ENCODE measurements around the gene FCN3.

Gene FCN3

GRCh38 chr1:27380224-27380623 lies 5.6 kb upstream of the FCN3 start:
- no peak for DNase-seq (ENCODE audit: low spot score)

DNA sequence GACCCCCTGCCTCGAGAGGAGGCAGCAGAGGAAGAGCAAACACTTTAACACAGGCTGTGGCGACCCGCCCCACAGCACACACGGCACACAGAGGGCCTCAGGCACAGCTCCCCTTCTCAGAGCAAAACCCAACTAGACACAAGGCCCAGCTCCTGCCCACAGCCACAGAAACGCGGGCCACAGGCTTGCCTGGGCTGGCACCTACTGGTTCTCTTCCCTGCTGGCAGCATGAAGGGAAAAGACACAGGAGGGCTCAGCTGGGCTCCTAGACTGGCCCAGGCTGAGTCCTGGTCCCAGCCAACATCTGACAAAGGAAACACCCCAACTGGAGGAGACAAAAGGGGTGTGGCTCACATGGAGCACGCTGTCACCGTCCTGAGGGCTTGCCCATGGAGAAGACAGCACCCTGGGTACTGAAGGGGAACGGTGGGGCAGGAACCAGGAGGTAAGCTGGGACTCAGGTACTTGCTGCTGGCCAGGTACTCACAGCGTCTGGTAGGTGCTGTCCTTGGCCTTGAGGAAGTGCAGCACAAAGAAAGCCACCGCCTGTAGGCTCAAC lies 5.0 kb upstream of the FCN3 start:
- no peak for DNase-seq (ENCODE audit: low spot score)

GRCh38 chr1:27377760-27378495 lies 3.3 kb upstream of the FCN3 start:
- DNase-seq (ENCODE audit: low spot score): no peak

- DNase-seq (ENCODE audit: low spot score): no peak
Observed at GRCh38 chr1:27372808-27373690, 1.6 kb downstream of the FCN3 start.

GRCh38 chr1:27372022-27372807 lies 2.4 kb downstream of the FCN3 start:
- DNase-seq (ENCODE audit: low spot score): no peak

DNA sequence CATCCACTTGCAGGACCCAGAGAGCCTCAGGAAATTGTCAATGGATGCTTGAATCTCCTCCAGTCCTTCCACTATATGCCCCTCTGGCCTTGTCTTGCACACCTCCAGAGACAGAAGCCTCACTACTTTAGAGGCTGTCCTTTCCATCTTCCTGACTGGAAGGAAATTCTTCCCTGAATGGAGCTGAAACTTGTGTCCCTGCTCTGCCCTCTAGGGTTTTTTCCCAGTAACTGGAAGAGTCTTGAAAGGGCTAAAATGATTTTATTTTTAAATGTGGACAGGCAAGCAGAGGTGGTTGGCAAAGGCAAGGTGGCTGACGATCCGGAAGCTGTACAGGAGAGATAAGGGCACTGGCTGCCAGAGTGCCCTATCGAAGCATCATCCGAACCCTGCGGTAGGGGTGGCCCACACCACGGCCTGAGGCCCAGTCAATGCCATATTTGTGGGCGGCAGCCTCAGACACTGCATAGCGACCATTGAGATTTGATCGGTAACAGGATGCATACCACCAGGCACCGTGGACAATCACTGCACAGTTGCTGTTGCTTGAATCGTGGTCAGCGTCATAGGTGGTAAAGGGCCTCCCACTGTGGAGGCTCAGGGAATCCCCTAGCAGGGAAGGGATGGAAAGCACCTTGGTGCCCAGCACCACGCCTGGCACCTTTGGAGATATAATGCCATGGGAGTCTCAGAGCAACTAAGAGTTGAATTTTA lies 5.6 kb downstream of the FCN3 start:
- DNase-seq (ENCODE audit: low spot score): no peak

DNA sequence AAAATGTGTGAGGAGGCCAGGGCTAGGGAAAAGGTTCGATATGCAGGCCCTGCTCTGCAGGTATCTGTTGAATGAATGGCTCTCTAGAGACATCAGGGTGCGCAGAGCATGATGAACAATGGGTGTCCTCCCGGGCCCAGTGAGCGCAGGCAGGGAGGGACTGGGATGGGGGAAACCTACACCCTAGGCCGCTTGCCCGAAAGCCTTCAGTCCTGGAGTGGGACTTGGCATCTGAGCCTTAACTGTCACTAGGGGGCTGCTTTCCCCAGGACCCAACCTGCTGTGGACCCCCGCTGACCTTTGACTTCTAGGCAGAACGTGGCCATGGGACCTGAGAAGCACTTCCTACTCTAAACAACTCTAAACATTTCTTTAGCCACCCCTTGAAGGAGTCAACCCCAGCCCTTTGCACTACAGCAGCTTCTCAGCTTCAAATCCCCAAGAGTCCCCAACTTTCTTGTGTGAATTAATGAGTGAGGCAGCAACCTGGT lies 7.4 kb downstream of the FCN3 start:
- DNase-seq (ENCODE audit: low spot score): no peak

- peak; percentile 87 for DNase-seq (ENCODE audit: low spot score)
Observed at GRCh38 chr1:27366411-27367159, 8.0 kb downstream of the FCN3 start, which contains the start of gene MAP3K6. Gene MAP3K6, minus strand, starts transcription at chr1:27366961. Its CDS starts 364 bp downstream, at chr1:27366597.

DNA sequence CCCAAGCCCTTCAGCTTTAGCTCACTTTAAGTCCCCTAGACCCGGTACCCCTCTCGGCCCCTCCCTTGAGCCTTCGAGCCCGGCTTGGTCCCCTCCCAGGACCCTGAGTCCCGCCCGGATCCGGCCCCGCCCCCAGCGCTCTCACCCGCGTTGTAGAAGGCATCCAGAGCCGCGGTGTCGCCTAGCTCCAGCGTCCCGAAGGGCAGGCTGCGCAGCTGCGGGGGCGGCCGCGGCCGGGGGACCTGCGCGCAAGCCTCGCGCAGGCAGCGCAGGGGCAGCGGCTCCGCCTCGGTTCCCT lies 8.6 kb downstream of the FCN3 start:
- peak; percentile 91 for DNase-seq (ENCODE audit: low spot score)

GRCh38 chr1:27365372-27366112 lies 9.1 kb downstream of the FCN3 start:
- peak; percentile 94 for DNase-seq (ENCODE audit: low spot score)

DNA sequence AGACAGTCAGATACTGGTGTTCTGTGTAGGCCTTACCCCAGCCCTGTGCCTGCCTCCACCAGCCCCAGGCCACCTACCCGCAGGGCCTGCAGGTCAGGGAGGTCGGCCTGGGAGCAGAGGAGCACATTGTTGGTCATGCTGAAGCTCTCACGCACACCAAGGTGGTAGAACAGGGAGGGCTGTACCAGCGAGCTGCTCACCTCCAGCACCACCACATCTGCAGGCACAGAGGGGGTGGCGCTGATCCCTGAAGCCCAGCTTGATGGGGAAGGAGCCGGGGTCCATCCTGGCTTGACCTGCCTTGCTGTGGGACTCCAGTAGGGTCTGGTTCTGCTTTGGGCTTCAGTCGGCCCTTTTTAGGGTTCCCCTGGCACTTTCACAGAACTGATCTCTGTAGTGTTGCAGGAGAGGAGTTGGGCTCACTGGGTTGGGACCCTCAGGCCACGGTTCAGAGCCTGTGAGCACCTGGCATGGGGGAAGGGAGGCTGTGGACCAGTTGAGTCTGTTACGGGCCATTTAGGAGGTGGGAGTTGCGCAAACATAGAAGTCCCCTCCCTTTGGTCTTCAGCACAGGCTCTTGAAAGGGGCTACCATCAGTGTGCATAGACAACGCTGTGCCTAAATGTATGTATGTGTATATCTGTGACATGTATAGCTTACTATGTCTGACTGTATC lies 9.8 kb downstream of the FCN3 start:
- peak; percentile 79 for DNase-seq (ENCODE audit: low spot score)

DNA sequence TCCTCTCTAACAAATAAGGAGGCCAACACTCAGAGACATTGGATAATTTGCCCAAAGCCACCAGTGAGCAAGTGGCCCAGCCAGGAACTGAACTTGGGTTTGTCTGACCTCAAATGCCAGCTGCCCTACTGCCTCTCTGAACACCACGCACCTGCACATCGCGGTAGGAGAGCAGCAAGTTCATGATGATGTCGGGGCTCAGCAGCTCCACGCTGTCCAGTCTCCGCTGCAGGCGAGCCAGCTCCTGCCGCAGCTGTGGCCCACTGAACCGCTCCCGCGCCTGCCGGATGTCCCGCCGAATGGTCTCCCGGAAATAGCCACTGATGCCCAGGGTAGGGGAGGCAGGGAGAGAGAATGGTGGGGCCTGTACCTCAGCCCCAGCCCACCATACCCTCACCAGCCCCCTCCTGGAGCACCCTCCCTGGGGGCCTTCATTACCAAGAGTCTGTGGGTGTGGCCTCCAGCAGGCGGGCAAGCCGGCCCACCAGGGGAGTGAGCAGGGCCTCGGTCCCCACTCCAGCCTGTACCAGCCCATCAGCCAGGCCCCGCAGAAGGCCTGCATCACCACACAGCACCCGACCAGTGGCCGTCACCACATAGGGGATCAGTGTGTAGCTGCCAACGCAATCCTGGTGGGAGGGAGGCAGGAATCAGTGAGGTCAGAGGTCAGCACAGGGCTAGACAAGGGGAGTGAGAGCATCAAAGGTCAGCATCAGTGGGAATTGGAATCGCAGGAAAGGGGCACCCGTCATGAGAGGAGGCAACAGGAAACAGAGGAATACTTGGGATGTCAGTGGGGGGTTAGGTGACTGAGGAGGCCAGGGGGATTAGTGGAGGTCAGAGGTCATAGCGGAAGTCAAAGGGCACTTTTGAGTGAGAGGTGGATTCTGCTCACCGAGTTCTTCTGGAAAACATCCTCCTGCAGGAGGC lies 10.6 kb downstream of the FCN3 start:
- DNase-seq (ENCODE audit: low spot score): no peak

GRCh38 chr1:27361553-27361952 lies 13.1 kb downstream of the FCN3 start:
- DNase-seq (ENCODE audit: low spot score): no peak

- no peak for DNase-seq (ENCODE audit: low spot score)
Observed at GRCh38 chr1:27361044-27361402, 13.6 kb downstream of the FCN3 start.

- no peak for DNase-seq (ENCODE audit: low spot score)
Observed at GRCh38 chr1:27360159-27361043, 14.2 kb downstream of the FCN3 start.

GRCh38 chr1:27359822-27360158 lies 14.8 kb downstream of the FCN3 start:
- DNase-seq (ENCODE audit: low spot score): no peak

GRCh38 chr1:27358928-27359313 lies 15.7 kb downstream of the FCN3 start:
- DNase-seq (ENCODE audit: low spot score): no peak

Data from ecto neural progenitor cell (in vitro differentiated cells).